Neural progenitor cell (in vitro differentiated cells): ENCODE results near the gene CXCL6. TPM values are rescaled to one million over a fixed set of nuclear protein-coding genes. Genes with fewer than 3 reads are reported as not detected.
A peak's percentile ranks its signal among the peaks of the same experiment; 100 is the strongest.

Source experiments
- DNase-seq: peaks from one replicate; pipeline ENCODE4 v3.0.0-alpha.2; 2016; ENCODE audit warnings: low spot score
- H2AFZ ChIP-seq: fragments of 200-600 bp; sonication (generic); replicated peaks from 2 replicates; pipeline ENCODE4 v1.6.1; 2016; ENCODE audit warnings: antibody characterized with exemption
- H3F3A ChIP-seq: fragments of 200-600 bp; sonication (generic); 2 replicates; pipeline ENCODE4 v1.6.1; 2016; ENCODE audit warnings: antibody characterized with exemption, low read depth
- H3K27ac ChIP-seq: fragments of 200-600 bp; sonication (generic); 2 replicates; pipeline ENCODE4 v1.5.1; 2016; ENCODE audit warnings: mild to moderate bottlenecking
- H3K27me3 ChIP-seq: fragments of 200-600 bp; sonication (generic); 2 replicates; pipeline ENCODE4 v1.6.1; 2016; ENCODE audit warnings: mild to moderate bottlenecking, moderate library complexity
- H3K36me3 ChIP-seq: fragments of 200-600 bp; sonication (generic); 2 replicates; pipeline ENCODE4 v1.5.1; 2016
- H3K4me1 ChIP-seq: fragments of 200-600 bp; sonication (generic); 2 replicates; pipeline ENCODE4 v1.6.1; 2016; ENCODE audit warnings: mixed run types
- H3K4me2 ChIP-seq: fragments of 200-600 bp; sonication (generic); 2 replicates; pipeline ENCODE4 v1.6.1; 2016
- H3K4me3 ChIP-seq: fragments of 200-600 bp; sonication (generic); 2 replicates; pipeline ENCODE4 v1.5.1; 2016
- H3K79me2 ChIP-seq: fragments of 200-600 bp; sonication (generic); 2 replicates; pipeline ENCODE4 v1.6.1; 2016; ENCODE audit warnings: low read depth
- H3K9ac ChIP-seq: fragments of 200-600 bp; sonication (generic); 2 replicates; pipeline ENCODE4 v1.6.1; 2016
- H3K9me3 ChIP-seq: fragments of 200-600 bp; sonication (generic); 2 replicates; pipeline ENCODE4 v1.5.1; 2016; ENCODE audit warnings: low read depth
- H4K20me1 ChIP-seq: fragments of 200-600 bp; sonication (generic); 2 replicates; pipeline ENCODE4 v1.6.1; 2016; ENCODE audit warnings: low read depth
- H3K27ac Mint-ChIP-seq: 3 replicates; pipeline ENCODE4 v1.8.0; 2021; ENCODE audit warnings: mixed read lengths
- H3K27me3 Mint-ChIP-seq: 2 replicates; pipeline ENCODE4 v1.8.0; 2022; ENCODE audit warnings: low read depth, mild to moderate bottlenecking, inconsistent platforms, moderate library complexity, mixed read lengths; ENCODE audit not compliant: insufficient read depth
- H3K36me3 Mint-ChIP-seq: 3 replicates; pipeline ENCODE4 v1.8.0; 2021; ENCODE audit warnings: mixed read lengths
- H3K4me1 Mint-ChIP-seq: 3 replicates; pipeline ENCODE4 v1.8.0; 2021; ENCODE audit warnings: mixed read lengths
- H3K4me3 Mint-ChIP-seq: 3 replicates; pipeline ENCODE4 v1.8.0; 2021; ENCODE audit warnings: mild to moderate bottlenecking, moderate library complexity, mixed read lengths
- H3K9me3 Mint-ChIP-seq: 3 replicates; pipeline ENCODE4 v1.8.0; 2020; ENCODE audit warnings: mixed read lengths
- CTCF ChIP-seq: fragments of 200-600 bp; sonication (generic); IDR thresholded peaks from 2 replicates; pipeline ENCODE4 v1.5.1; 2017; ENCODE audit warnings: antibody characterized with exemption, mild to moderate bottlenecking
- EZH2 ChIP-seq: fragments of 200-600 bp; sonication (generic); IDR thresholded peaks from 2 replicates; pipeline ENCODE4 v1.6.1; 2017; ENCODE audit warnings: antibody characterized with exemption, mild to moderate bottlenecking, moderate library complexity
- EZH2phosphoT487 ChIP-seq: fragments of 200-600 bp; sonication (generic); IDR thresholded peaks from 2 replicates; pipeline ENCODE4 v1.6.1; 2017; ENCODE audit warnings: antibody characterized with exemption
- total RNA-seq: library from RNA; depleted of rRNA; stranded (reverse); fragments of >200 nt; gene quantifications from 2 replicates; pipeline ENCODE4 v1.2.3, GENCODE V29; 2015; ENCODE audit warnings: low replicate concordance

Gene CXCL6
- total RNA-seq, 1 donor from 2014 or later, result 0.71 TPM

- Histone ChIP-seq H3K9ac (no peak overlapping the region), H3K79me2 (no peaks in the 10 kb centered on the region), H3K4me1 (no peaks in the 10 kb centered on the region), H4K20me1 (no peaks in the 10 kb centered on the region), H3K4me2 (no peak overlapping the region), H3K36me3 (no peaks in the 10 kb centered on the region), H3K4me3 (no peak overlapping the region), H3K9me3 (no peaks in the 10 kb centered on the region), H2AFZ (no peak overlapping the region), H3F3A (no peaks in the 10 kb centered on the region), H3K27ac (no peak overlapping the region), H3K27me3 (peaks cover 34% of the 10 kb centered on the region)
- peaks cover 2% of the 10 kb centered on the region for H3K9me3 Mint-ChIP-seq
- H3K36me3 Mint-ChIP-seq, result no peaks in the 10 kb centered on the region
- H3K27ac Mint-ChIP-seq, result no peak overlapping the region
- TF ChIP-seq CTCF, result no peak
- no peak for TF ChIP-seq EZH2
- TF ChIP-seq EZH2phosphoT487, result no peak
- no peak overlapping the region for H3K4me3 Mint-ChIP-seq
- peaks cover 8% of the 10 kb centered on the region for H3K4me1 Mint-ChIP-seq
- no peaks in the 10 kb centered on the region for H3K27me3 Mint-ChIP-seq
- no peak for DNase-seq
Measured at GRCh38 chr4:73839715-73840114, 3.2 kb downstream of the CXCL6 start.

DNA sequence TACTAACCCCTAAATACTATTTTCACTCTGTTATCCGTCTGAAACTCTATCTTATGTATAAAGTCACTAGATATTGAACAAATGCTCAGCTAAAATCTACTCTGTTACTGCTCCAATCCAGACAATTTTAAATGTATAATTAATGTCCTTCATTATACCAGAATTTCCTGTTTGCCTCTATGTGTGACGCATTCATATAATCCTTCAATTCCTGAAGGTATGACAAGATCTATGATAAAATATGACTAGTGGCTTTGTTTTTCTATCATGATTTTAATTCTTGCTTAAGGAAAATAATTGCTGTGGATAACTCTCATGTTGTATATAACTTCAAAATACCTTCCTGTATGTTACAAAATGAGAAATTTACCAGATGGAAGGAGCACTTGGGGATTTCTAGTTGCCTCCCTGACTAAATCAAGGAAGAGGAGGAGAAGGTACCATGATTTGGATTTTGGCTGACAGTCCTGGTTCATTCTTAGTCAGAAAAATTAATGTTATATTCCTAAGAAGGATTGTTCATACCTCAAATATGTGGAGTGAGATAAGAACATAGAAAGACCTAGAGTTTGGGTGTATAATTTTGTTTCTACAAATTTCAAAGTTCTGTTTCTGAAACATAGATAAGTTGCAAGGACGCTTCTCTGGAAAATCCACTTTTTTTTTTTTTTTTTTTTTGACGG is 4.9 kb downstream of the CXCL6 start:
- Histone ChIP-seq H3K4me3 (no peak overlapping the region), H4K20me1 (no peaks in the 10 kb centered on the region), H3K9me3 (no peaks in the 10 kb centered on the region), H3K79me2 (no peaks in the 10 kb centered on the region), H2AFZ (no peak overlapping the region), H3F3A (no peaks in the 10 kb centered on the region), H3K4me2 (no peak overlapping the region), H3K36me3 (no peaks in the 10 kb centered on the region), H3K27ac (no peak overlapping the region), H3K27me3 (peaks cover 32% of the 10 kb centered on the region), H3K9ac (no peak overlapping the region), H3K4me1 (no peaks in the 10 kb centered on the region)
- Mint-ChIP-seq H3K36me3 (no peaks in the 10 kb centered on the region), H3K4me3 (no peak overlapping the region), H3K9me3 (no peaks in the 10 kb centered on the region), H3K27ac (no peak overlapping the region), H3K4me1 (peaks cover 11% of the 10 kb centered on the region), H3K27me3 (no peaks in the 10 kb centered on the region)
- TF ChIP-seq CTCF (no peak), EZH2 (no peak), EZH2phosphoT487 (no peak)
- no peak for DNase-seq

GRCh38 chr4:73842696-73843095 is 6.2 kb downstream of the CXCL6 start:
- Histone ChIP-seq H4K20me1 (no peaks in the 10 kb centered on the region), H3K79me2 (no peaks in the 10 kb centered on the region), H3K36me3 (no peaks in the 10 kb centered on the region), H3F3A (no peaks in the 10 kb centered on the region), H3K4me2 (no peak overlapping the region), H3K4me1 (no peaks in the 10 kb centered on the region), H3K4me3 (no peak overlapping the region), H3K9me3 (no peaks in the 10 kb centered on the region), H2AFZ (peak overlapping the region; percentile 0), H3K27me3 (peaks cover 19% of the 10 kb centered on the region), H3K9ac (no peak overlapping the region), H3K27ac (no peak overlapping the region)
- TF ChIP-seq CTCF, result no peak
- TF ChIP-seq EZH2, result no peak
- no peak for TF ChIP-seq EZH2phosphoT487
- DNase-seq, result no peak
- Mint-ChIP-seq H3K36me3 (no peaks in the 10 kb centered on the region), H3K27me3 (no peaks in the 10 kb centered on the region), H3K4me1 (peaks cover 4% of the 10 kb centered on the region), H3K27ac (no peak overlapping the region), H3K9me3 (no peaks in the 10 kb centered on the region), H3K4me3 (no peak overlapping the region)
